Measurements from ENCODE around the gene LYPD6B.

GRCh38 chr2:149191915-149192314 is 153.4 kb downstream of the LYPD6B start:
- no peak for TF ChIP-seq CTCF (IDR thresholded peaks at IDR 0.05)
- no peak for TF ChIP-seq POLR2A (IDR thresholded peaks at IDR 0.05)
